Sigmoid colon (tissue), 7 donors: ENCODE data around the gene PPT2. TPM values are rescaled to one million over a fixed set of nuclear protein-coding genes. Genes with fewer than 3 reads are reported as not detected.
A peak's percentile ranks its signal among the peaks of the same experiment; 100 is the strongest.

Source experiments
- DNase-seq: peaks from one replicate; pipeline ENCODE4 v3.0.0-alpha.2; 2019
- H3K27ac ChIP-seq, 4 donors: fragments of 200-600 bp; sonication (generic); one replicate each; pipeline ENCODE4 v1.5.1; 2016 to 2019; ENCODE audit warnings: mild to moderate bottlenecking in 1 of 4
- H3K27me3 ChIP-seq, 3 donors: fragments of 200-600 bp; sonication (generic); one replicate each; pipeline ENCODE4 v1.5.1; 2019; ENCODE audit warnings: mild to moderate bottlenecking in 1 of 3
- H3K36me3 ChIP-seq, 4 donors: fragments of 200-600 bp; sonication (generic); one replicate each; pipeline ENCODE4 v1.5.1; 2016 to 2019
- H3K4me1 ChIP-seq, 4 donors: fragments of 200-600 bp; sonication (generic); one replicate each; pipeline ENCODE4 v1.5.1; 2017 to 2019
- H3K4me3 ChIP-seq, 4 donors: fragments of 200-600 bp; sonication (generic); one replicate each; pipeline ENCODE4 v1.5.1; 2017 to 2019; ENCODE audit warnings: mild to moderate bottlenecking in 2 of 4, moderate library complexity in 1 of 4
- H3K9me3 ChIP-seq, 4 donors: fragments of 200-600 bp in 3 of 4; sonication (generic) in 3 of 4; one replicate each; pipeline versions ENCODE4 v1.5.1 to v1.6.1; 2013 to 2019
- EP300 ChIP-seq, 4 donors: sonication (generic); formaldehyde crosslinking; IDR thresholded peaks; one replicate each; pipeline ENCODE4 v1.6.1; 2017; ENCODE audit warnings: antibody characterized with exemption in 4 of 4
- POLR2A ChIP-seq, 2 donors: fragments of 450-650 bp; IDR thresholded peaks; one replicate each; pipeline ENCODE4 v1.6.1; 2016; ENCODE audit warnings: antibody characterized with exemption in 2 of 2, mild to moderate bottlenecking in 2 of 2, moderate library complexity in 2 of 2
- POLR2AphosphoS5 ChIP-seq, 4 donors: sonication (generic); formaldehyde crosslinking; IDR thresholded peaks; one replicate each; pipeline ENCODE4 v1.6.1; 2017; ENCODE audit warnings: antibody characterized with exemption in 4 of 4
- WGBS, 2 donors: extraction: QIAGEN DNeasy Blood & Tissue Kit; methylation state at CpG; one replicate each; pipeline ENCODE4 v1.1.7; 2013; 5-methylcytosine and 5-hydroxymethylcytosine counted together
- intact Hi-C: fragments of 100-400 bp; cut with DNase I; formaldehyde crosslinking; loops from one replicate; pipeline ENCODE4 v1.15.1; 2023
- polyA plus RNA-seq, 3 donors: library from polyadenylated mRNA; stranded (reverse); fragments of 200-250 nt; gene quantifications; one replicate each; pipeline ENCODE4 v1.2.3, GENCODE V29; 2013
- total RNA-seq, 4 donors: library from RNA; depleted of rRNA; stranded (reverse); fragments of >200 nt; gene quantifications; one replicate each; pipeline ENCODE4 v1.1.0, GENCODE V29; 2016
- TF ChIP-seq, protein P1 (sequence below), 4 experiments: fragments of 450-650 bp in 3 of 4; fragments of 200-600 bp in 1 of 4; IDR thresholded peaks; one replicate each; pipeline ENCODE4 v1.5.1; 2016 to 2019; ENCODE audit warnings: antibody characterized with exemption in 4 of 4, mild to moderate bottlenecking in 3 of 4, moderate library complexity in 2 of 4
- donor health status: healthy with polysubstance abuse.
- donor health status: Bipolar disorder and iron deficiency.
- donor health status: healthy.

Gene PPT2
- total and polyA plus RNA-seq, 7 donors = 3.0 to 126 (median 15.5) TPM

DNA sequence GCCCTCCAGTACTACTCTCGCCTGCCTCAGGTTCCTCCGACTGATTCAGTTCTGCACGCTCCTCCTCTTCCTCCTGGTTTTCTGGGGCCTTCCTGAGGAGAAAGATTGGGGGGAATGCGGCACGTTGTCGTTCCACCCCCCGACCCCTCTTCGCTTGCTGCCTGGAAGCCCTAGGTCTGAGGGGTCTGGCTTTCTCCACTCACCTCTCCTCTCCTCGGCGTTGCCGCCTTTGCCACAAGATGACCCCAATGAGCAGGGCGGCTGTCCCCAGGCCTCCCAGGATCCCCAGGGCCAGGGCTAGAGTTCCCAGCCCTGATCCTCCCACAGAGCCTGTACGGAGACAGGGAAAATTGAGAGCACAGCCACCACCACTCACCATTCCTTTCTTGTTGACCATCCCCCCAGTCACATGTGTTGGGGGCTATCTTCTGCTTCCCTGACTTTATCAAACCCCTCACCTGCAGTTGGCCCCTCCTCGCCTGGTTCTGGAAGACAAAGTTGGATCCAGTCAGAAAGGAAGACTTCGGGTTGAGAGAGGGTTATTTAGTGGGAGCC, 27.3 kb downstream of the PPT2 start:
- Histone ChIP-seq H3K9me3 (no peaks in the 10 kb centered on the region), H3K4me1 (peaks cover 0 to 62% (median 39%) of the 10 kb centered on the region in 4 donors), H3K36me3 (peaks cover 8 to 47% (median 13%) of the 10 kb centered on the region in 4 donors), H3K4me3 (no peak overlapping the region), H3K27ac (peak overlapping the region in 3 of 4 donors; percentile 2 to 99 (median 13)), H3K27me3 (no peaks in the 10 kb centered on the region)
- intact Hi-C loops = no loop called here
- TF ChIP-seq POLR2AphosphoS5 (IDR thresholded peaks at IDR 0.05) = no peak
- TF ChIP-seq, protein P1, sequence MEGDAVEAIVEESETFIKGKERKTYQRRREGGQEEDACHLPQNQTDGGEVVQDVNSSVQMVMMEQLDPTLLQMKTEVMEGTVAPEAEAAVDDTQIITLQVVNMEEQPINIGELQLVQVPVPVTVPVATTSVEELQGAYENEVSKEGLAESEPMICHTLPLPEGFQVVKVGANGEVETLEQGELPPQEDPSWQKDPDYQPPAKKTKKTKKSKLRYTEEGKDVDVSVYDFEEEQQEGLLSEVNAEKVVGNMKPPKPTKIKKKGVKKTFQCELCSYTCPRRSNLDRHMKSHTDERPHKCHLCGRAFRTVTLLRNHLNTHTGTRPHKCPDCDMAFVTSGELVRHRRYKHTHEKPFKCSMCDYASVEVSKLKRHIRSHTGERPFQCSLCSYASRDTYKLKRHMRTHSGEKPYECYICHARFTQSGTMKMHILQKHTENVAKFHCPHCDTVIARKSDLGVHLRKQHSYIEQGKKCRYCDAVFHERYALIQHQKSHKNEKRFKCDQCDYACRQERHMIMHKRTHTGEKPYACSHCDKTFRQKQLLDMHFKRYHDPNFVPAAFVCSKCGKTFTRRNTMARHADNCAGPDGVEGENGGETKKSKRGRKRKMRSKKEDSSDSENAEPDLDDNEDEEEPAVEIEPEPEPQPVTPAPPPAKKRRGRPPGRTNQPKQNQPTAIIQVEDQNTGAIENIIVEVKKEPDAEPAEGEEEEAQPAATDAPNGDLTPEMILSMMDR (IDR thresholded peaks at IDR 0.05) = no peak
- TF ChIP-seq EP300 (IDR thresholded peaks at IDR 0.05) = no peak
- TF ChIP-seq POLR2A (IDR thresholded peaks at IDR 0.05) = no peak
- WGBS, 2 donors = 92 to 93% methylated on average over 15 of the region's 15 CpGs
- DNase-seq = no peak

DNA sequence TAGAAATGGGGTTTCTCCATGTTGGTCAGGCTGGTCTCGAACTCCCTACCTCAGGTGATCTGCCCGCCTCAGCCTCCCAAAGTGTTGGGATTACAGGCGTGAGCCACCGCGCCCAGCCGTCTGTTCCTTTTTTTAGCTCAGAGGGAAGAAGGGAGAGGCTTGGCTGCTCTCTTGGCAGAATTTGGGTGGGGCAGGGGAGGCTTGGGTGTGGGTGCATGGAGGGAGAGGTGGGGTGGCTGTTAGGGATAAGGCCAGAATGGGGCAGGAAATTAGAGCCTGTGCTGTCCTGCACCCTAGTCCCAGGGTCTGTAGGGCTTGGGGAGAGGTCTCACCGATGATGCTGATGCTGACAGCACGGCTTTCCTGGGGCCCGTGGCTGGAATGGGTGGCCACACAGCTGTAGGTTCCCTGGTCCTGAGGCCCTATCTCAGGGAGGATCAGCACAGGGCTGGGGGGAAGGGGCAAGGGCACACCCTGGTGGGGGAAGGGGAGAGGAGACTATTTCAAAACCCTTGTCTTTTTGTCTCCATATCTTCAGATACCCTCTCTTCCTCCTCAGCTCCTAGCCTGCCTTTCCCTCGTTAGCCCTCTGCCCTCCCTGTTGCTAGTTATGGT, 28.1 kb downstream of the PPT2 start:
- Histone ChIP-seq H3K27ac (peak overlapping the region; percentile 19 to 99 (median 88)), H3K4me1 (peaks cover 0 to 62% (median 39%) of the 10 kb centered on the region in 4 donors), H3K27me3 (no peaks in the 10 kb centered on the region), H3K4me3 (no peak overlapping the region), H3K9me3 (no peaks in the 10 kb centered on the region), H3K36me3 (peaks cover 13 to 55% (median 18%) of the 10 kb centered on the region in 4 donors)
- 61 to 89% methylated on average over 10 of the region's 10 CpGs for WGBS, 2 donors
- no peak for DNase-seq
- intact Hi-C loops = no loop called here
- TF ChIP-seq EP300 (IDR thresholded peaks at IDR 0.05) = no peak
- TF ChIP-seq POLR2A (IDR thresholded peaks at IDR 0.05) = no peak
- TF ChIP-seq, protein P1 (IDR thresholded peaks at IDR 0.05) = no peak
- no peak for TF ChIP-seq POLR2AphosphoS5 (IDR thresholded peaks at IDR 0.05)

DNA sequence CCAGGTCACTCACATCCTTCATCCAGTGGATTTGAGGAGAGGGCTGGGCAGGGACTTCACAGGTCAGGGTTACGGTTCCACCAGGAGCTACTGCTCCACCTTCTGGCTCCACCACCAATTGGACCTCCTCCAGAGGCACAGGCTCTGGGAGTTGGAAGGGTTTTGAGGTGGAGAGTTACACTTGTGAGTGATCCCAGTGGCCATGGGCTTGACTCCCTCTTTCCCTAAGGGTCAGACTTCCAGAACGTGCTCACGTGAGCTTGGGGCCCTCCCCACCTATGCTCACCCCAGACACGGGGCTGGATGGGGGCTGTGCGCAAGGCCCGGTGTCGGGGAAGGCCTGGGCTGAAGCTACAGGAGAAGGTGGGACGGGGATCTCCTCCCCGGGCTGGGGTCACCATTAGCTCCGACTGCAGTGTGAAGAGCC, 28.6 kb downstream of the PPT2 start:
- DNase-seq = no peak
- Histone ChIP-seq H3K4me1 (peaks cover 0 to 67% (median 41%) of the 10 kb centered on the region in 4 donors), H3K36me3 (peaks cover 13 to 60% (median 21%) of the 10 kb centered on the region in 4 donors), H3K27me3 (no peaks in the 10 kb centered on the region), H3K4me3 (no peak overlapping the region), H3K9me3 (no peaks in the 10 kb centered on the region), H3K27ac (peak overlapping the region; percentile 19 to 99 (median 88))
- WGBS, 2 donors = 90 to 92% methylated on average over 10 of the region's 10 CpGs
- TF ChIP-seq, protein P1 (IDR thresholded peaks at IDR 0.05) = no peak
- TF ChIP-seq POLR2A (IDR thresholded peaks at IDR 0.05) (no peak), EP300 (IDR thresholded peaks at IDR 0.05) (no peak), POLR2AphosphoS5 (IDR thresholded peaks at IDR 0.05) (no peak)
- intact Hi-C loops = no loop called here

DNA sequence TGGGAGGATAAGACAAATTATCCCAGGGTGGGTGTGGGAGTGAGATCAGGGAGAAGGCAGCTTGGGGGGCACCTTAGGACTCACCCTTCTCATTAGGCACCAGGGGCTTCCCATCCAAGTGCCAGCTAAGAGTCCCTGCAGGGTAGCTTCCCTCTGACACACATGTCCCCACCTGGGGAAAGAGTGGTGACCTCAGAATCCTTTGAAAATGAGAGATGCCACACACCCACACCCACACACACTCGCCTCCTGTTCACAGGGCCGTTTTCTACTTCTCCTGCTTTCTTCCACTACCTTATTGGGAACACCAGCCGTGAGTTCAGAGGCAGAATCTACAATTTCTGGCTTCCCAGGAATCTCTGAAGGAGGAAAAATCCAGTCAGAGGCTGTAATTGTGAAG, 29.1 kb downstream of the PPT2 start:
- H3K4me3 ChIP-seq = no peak overlapping the region
- no peak for DNase-seq
- H3K27ac ChIP-seq = peak overlapping the region; percentile 83 to 100 (median 96)
- WGBS, 2 donors = 80 to 85% methylated on average over 3 of the region's 3 CpGs
- H3K36me3 ChIP-seq = peaks cover 13 to 65% (median 23%) of the 10 kb centered on the region in 4 donors
- H3K9me3 ChIP-seq = no peaks in the 10 kb centered on the region
- peaks cover 0 to 71% (median 46%) of the 10 kb centered on the region in 4 donors for H3K4me1 ChIP-seq
- no peak for TF ChIP-seq EP300 (IDR thresholded peaks at IDR 0.05)
- TF ChIP-seq, protein P1 (IDR thresholded peaks at IDR 0.05) = no peak
- TF ChIP-seq POLR2AphosphoS5 (IDR thresholded peaks at IDR 0.05) = no peak
- TF ChIP-seq POLR2A (IDR thresholded peaks at IDR 0.05) = no peak
- intact Hi-C loops = no loop called here
- no peaks in the 10 kb centered on the region for H3K27me3 ChIP-seq
